Muscle layer of duodenum (tissue), 2 donors: ENCODE measurements around the gene DNAJB12.
A peak's percentile ranks its signal among the peaks of the same experiment; 100 is the strongest.

ENCODE experiments used
- H3K27ac ChIP-seq: one replicate; pipeline ENCODE4 v1.7.0; 2013; ENCODE audit warnings: mild to moderate bottlenecking, low read length
- H3K27me3 ChIP-seq: one replicate; pipeline ENCODE4 v1.7.0; 2013; ENCODE audit warnings: low read depth, mild to moderate bottlenecking, control low read depth, low read length
- H3K36me3 ChIP-seq, 2 donors: one replicate each; pipeline ENCODE4 v1.7.0; 2013; ENCODE audit warnings: low read length in 2 of 2, control low read depth in 1 of 2, mild to moderate bottlenecking in 1 of 2; ENCODE audit not compliant: insufficient read depth in 2 of 2, control insufficient read depth in 1 of 2
- H3K4me1 ChIP-seq, 2 donors: one replicate each; pipeline ENCODE4 v1.7.0; 2013; ENCODE audit warnings: low read length in 2 of 2, mild to moderate bottlenecking in 2 of 2, control low read depth in 1 of 2, moderate library complexity in 1 of 2; ENCODE audit not compliant: insufficient read depth in 2 of 2, control insufficient read depth in 1 of 2
- H3K4me3 ChIP-seq, 2 donors: one replicate each; pipeline ENCODE4 v1.7.0; 2013; ENCODE audit warnings: low read length in 2 of 2, low read depth in 1 of 2, mild to moderate bottlenecking in 1 of 2
- H3K9me3 ChIP-seq, 2 donors: one replicate each; pipeline ENCODE4 v1.7.0; 2013; ENCODE audit warnings: low read length in 2 of 2, control low read depth in 1 of 2, mild to moderate bottlenecking in 1 of 2; ENCODE audit not compliant: control insufficient read depth in 1 of 2
- donor health status: healthy.

DNAJB12 gene

GRCh38 chr10:72320676-72321247 lies 34.0 kb downstream of the DNAJB12 start:
- H3K36me3 ChIP-seq = peaks cover 0 to 3% of the 10 kb centered on the region in 2 donors
- H3K27me3 ChIP-seq = no peaks in the 10 kb centered on the region
- peaks cover 21 to 39% of the 10 kb centered on the region in 2 donors for H3K4me1 ChIP-seq
- H3K4me3 ChIP-seq = peak overlapping the region in 1 of 2 donors; percentile 58
- H3K9me3 ChIP-seq = no peaks in the 10 kb centered on the region
- H3K27ac ChIP-seq = peak overlapping the region; percentile 87

GRCh38 chr10:72319416-72320254 lies 35.1 kb downstream of the DNAJB12 start:
- Histone ChIP-seq H3K36me3 (peaks cover 0 to 3% of the 10 kb centered on the region in 2 donors), H3K4me1 (peaks cover 30 to 43% of the 10 kb centered on the region in 2 donors), H3K4me3 (peak overlapping the region; percentile 37 to 58), H3K27me3 (no peaks in the 10 kb centered on the region), H3K9me3 (no peaks in the 10 kb centered on the region), H3K27ac (peak overlapping the region; percentile 87)

- peaks cover 0 to 3% of the 10 kb centered on the region in 2 donors for H3K36me3 ChIP-seq
- peak overlapping the region; percentile 87 for H3K27ac ChIP-seq
- no peaks in the 10 kb centered on the region for H3K9me3 ChIP-seq
- H3K4me3 ChIP-seq = peak overlapping the region; percentile 37 to 58
- H3K4me1 ChIP-seq = peaks cover 30 to 43% of the 10 kb centered on the region in 2 donors
- H3K27me3 ChIP-seq = no peaks in the 10 kb centered on the region
Measured at GRCh38 chr10:72318418-72319262, 36.1 kb downstream of the DNAJB12 start.

GRCh38 chr10:72316748-72317435 lies 37.8 kb downstream of the DNAJB12 start:
- Histone ChIP-seq H3K27ac (no peak overlapping the region), H3K4me3 (no peak overlapping the region), H3K9me3 (no peaks in the 10 kb centered on the region), H3K4me1 (peaks cover 30 to 43% of the 10 kb centered on the region in 2 donors), H3K27me3 (no peaks in the 10 kb centered on the region), H3K36me3 (peaks cover 0 to 3% of the 10 kb centered on the region in 2 donors)

- Histone ChIP-seq H3K27ac (peak overlapping the region; percentile 24), H3K4me1 (peaks cover 30 to 43% of the 10 kb centered on the region in 2 donors), H3K4me3 (no peak overlapping the region), H3K27me3 (no peaks in the 10 kb centered on the region), H3K9me3 (no peaks in the 10 kb centered on the region), H3K36me3 (peaks cover 0 to 3% of the 10 kb centered on the region in 2 donors)
Measured at GRCh38 chr10:72316386-72316700, 38.4 kb downstream of the DNAJB12 start.

DNA sequence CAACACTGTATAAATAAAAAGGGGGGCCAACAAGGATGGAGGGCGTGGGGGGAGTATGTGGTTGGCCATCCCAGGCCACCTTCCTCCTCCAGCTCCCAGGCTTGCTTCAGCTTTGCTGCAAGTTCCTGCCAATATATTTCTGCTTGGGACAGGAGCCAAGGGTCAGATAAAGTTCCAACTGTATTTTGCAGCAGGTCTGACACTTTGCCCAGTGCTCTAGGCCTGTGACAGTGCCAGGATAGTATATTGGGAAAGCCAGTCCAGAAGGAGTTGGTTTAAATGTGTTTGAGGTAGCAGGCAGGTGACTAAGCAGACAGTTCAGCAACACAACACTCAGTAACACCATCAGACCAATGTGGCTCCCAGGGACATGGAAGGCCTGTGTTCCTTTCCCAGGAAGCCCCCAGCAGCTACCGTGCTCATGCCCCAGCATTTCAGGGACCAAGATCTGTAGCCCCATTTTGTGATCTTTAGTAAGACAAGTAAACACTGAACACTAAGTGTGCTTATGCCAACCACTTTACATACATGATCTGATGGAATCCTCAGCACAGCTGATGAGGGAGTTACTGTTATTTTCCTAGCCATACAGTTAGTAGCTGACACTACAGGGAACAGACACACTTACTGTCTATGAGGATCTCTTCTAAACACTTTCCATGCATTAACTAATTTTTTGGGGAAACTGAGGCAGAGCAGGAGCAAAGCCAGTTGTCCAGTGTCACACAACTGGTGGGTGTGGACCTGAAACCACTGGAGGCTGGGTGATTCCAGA lies 38.9 kb downstream of the DNAJB12 start:
- Histone ChIP-seq H3K27me3 (no peaks in the 10 kb centered on the region), H3K4me1 (peaks cover 27 to 39% of the 10 kb centered on the region in 2 donors), H3K4me3 (no peak overlapping the region)

GRCh38 chr10:72315054-72315453 lies 39.7 kb downstream of the DNAJB12 start:
- Histone ChIP-seq H3K27ac (peak overlapping the region; percentile 24), H3K4me3 (no peak overlapping the region), H3K36me3 (no peaks in the 10 kb centered on the region), H3K4me1 (peaks cover 20 to 32% of the 10 kb centered on the region in 2 donors), H3K27me3 (no peaks in the 10 kb centered on the region), H3K9me3 (no peaks in the 10 kb centered on the region)

More for the DNA sequence above, 38.9 kb downstream of the DNAJB12 start:
- Histone ChIP-seq H3K27ac (peak overlapping the region; percentile 24), H3K36me3 (peaks cover 0 to 3% of the 10 kb centered on the region in 2 donors), H3K9me3 (no peaks in the 10 kb centered on the region)

DNA sequence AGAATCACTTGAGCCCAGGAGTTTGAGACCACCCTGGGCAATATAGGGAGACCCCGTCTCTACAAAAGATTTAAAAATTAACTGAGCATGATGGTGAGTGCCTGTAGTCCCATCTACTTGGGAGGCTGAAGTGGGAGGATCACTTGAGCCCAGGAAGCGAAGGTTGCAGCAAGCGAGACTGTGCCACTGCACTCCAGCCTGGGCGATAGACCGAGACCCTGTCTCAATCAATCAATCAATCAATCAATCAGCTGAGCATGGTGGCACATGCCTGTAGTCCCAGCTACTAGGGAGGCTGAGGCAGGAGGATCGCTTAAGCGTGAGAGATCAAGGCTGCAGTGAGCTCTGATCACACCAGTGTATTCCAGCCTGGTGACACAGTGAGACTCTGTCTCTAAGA lies 40.5 kb downstream of the DNAJB12 start:
- Histone ChIP-seq H3K27ac (no peak overlapping the region), H3K36me3 (no peaks in the 10 kb centered on the region), H3K4me1 (peaks cover 19 to 33% of the 10 kb centered on the region in 2 donors), H3K4me3 (no peak overlapping the region), H3K27me3 (no peaks in the 10 kb centered on the region), H3K9me3 (no peaks in the 10 kb centered on the region)

DNA sequence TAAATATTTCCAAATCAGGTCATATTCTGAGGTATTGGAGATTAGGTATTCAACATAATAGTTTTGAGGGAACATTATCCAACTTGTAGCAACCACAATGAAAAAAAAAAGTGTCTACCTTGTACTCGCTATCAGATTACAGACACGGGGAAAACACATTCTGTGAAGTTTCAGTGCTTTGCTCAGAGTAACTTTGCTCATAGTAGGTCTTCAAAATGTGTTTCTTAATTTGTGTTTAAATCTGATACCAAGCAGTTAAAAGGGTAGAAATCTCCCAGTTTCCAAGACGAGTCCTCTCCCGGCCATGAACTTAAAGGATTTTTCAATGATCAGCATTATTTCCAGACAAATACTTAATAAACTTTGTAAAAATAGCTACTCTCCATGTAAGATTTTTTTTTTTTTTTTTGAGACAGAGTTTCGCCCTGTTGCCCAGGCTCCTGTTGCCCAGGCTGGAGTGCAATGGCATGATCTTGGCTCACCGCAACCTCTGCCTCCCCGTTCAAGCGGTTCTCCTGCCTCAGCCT lies 41.8 kb downstream of the DNAJB12 start:
- H3K4me3 ChIP-seq = no peak overlapping the region
- H3K27me3 ChIP-seq = no peaks in the 10 kb centered on the region
- H3K27ac ChIP-seq = no peak overlapping the region
- no peaks in the 10 kb centered on the region for H3K9me3 ChIP-seq
- H3K4me1 ChIP-seq = peaks cover 31 to 34% of the 10 kb centered on the region in 2 donors
- no peaks in the 10 kb centered on the region for H3K36me3 ChIP-seq

GRCh38 chr10:72311667-72312066 lies 43.1 kb downstream of the DNAJB12 start:
- Histone ChIP-seq H3K36me3 (no peaks in the 10 kb centered on the region), H3K4me1 (peaks cover 29 to 31% of the 10 kb centered on the region in 2 donors), H3K9me3 (no peaks in the 10 kb centered on the region), H3K27ac (no peak overlapping the region), H3K4me3 (no peak overlapping the region), H3K27me3 (no peaks in the 10 kb centered on the region)
